Measurements from ENCODE around the gene DNM3. TPM values are rescaled to one million over a fixed set of nuclear protein-coding genes. Genes with fewer than 3 reads are reported as not detected.

Gene DNM3
- total RNA-seq, 1 experiment from 2014 or later = 2.7 TPM

DNA sequence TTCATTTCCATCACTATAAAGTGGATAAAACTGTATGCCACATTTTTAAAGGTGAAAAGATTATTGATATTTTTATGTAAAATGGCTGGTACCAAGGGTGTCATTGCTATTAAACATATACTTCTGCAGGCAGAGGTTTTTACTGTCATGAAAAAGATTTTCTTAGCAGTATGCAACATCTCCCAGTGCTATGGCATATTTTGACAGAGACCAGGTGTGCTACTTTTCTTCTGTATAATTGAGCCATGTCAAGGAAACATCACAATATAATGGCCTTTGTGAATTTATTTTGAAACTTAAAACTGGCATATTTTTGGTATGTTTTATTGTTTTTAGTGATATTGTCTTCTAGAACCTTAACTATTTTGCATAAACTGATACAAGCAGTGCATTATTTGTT is 362.6 kb downstream of the DNM3 start:
- Histone ChIP-seq H3K18ac (ENCODE audit: insufficient read length, low read depth, low read length) (no peak overlapping the region), H3K4ac (ENCODE audit: low read depth, low read length) (no peak overlapping the region), H2BK20ac (ENCODE audit: low read depth, low read length, poor library complexity, severe bottlenecking) (no peak overlapping the region), H3K9ac (ENCODE audit: extremely low read depth, insufficient read length, low read length) (no peak overlapping the region), H2BK5ac (ENCODE audit: insufficient read length, low read length) (no peak overlapping the region), H4K5ac (ENCODE audit: insufficient read length, low read depth, low read length) (no peak overlapping the region), H4K20me1 (ENCODE audit: control insufficient read depth, insufficient read depth, insufficient read length) (no peaks in the 10 kb centered on the region), H3T11ph (ENCODE audit: low read length) (no peak overlapping the region), H2BK120ac (ENCODE audit: low read depth, low read length, poor library complexity, severe bottlenecking) (no peak overlapping the region), H3K79me1 (ENCODE audit: insufficient read depth, low read depth, low read length, poor library complexity, severe bottlenecking) (no peaks in the 10 kb centered on the region), H4K91ac (ENCODE audit: insufficient read length, low read depth, low read length) (no peak overlapping the region), H3K23ac (ENCODE audit: insufficient read length, low read depth, low read length) (no peak overlapping the region), H3K27me3 (ENCODE audit: insufficient read depth, low read length) (no peaks in the 10 kb centered on the region), H3K14ac (ENCODE audit: insufficient read depth, low read length) (no peak overlapping the region), H2BK15ac (ENCODE audit: low read depth, low read length) (no peak overlapping the region), H3K79me2 (ENCODE audit: insufficient read depth, low read length) (no peaks in the 10 kb centered on the region), H3K56ac (ENCODE audit: insufficient read length, low read depth, low read length) (no peak overlapping the region), H3K4me1 (ENCODE audit: insufficient read depth, low read length) (no peaks in the 10 kb centered on the region), H3K27ac (ENCODE audit: insufficient read length, low read depth, low read length) (no peak overlapping the region), H3K23me2 (ENCODE audit: insufficient read length, low read depth, low read length, poor library complexity, severe bottlenecking) (no peaks in the 10 kb centered on the region), H4K8ac (replicated peaks; ENCODE audit: insufficient read length, low read depth, low read length) (no peak overlapping the region), H2BK12ac (ENCODE audit: insufficient read length, low read depth, low read length) (no peak overlapping the region), H2AK5ac (ENCODE audit: insufficient read length, low read length) (no peak overlapping the region), H3K4me2 (ENCODE audit: insufficient read depth, insufficient read length, low read length) (no peak overlapping the region), H3K9me3 (ENCODE audit: control insufficient read depth, low read depth, low read length) (no peaks in the 10 kb centered on the region), H2AFZ (ENCODE audit: low read length) (no peak overlapping the region)
- peaks cover 0 to 8% (median 7%) of the 10 kb centered on the region in 3 experiments; a peak in 5 of 7 replicates for H3K36me3 Mint-ChIP-seq (ENCODE audit: insufficient read depth in 1 of 3, low read depth in 3 of 3)
- DNase-seq = no peak
- no peak overlapping the region for H3K4me3 Mint-ChIP-seq
- no peak overlapping the region for H3K27ac Mint-ChIP-seq
- peaks cover 8% of the 10 kb centered on the region in 2 experiments for H3K9me3 Mint-ChIP-seq
- TF ChIP-seq, protein P1, sequence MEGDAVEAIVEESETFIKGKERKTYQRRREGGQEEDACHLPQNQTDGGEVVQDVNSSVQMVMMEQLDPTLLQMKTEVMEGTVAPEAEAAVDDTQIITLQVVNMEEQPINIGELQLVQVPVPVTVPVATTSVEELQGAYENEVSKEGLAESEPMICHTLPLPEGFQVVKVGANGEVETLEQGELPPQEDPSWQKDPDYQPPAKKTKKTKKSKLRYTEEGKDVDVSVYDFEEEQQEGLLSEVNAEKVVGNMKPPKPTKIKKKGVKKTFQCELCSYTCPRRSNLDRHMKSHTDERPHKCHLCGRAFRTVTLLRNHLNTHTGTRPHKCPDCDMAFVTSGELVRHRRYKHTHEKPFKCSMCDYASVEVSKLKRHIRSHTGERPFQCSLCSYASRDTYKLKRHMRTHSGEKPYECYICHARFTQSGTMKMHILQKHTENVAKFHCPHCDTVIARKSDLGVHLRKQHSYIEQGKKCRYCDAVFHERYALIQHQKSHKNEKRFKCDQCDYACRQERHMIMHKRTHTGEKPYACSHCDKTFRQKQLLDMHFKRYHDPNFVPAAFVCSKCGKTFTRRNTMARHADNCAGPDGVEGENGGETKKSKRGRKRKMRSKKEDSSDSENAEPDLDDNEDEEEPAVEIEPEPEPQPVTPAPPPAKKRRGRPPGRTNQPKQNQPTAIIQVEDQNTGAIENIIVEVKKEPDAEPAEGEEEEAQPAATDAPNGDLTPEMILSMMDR (conservative IDR thresholded peaks at IDR 0.05) = no peak
- no peaks in the 10 kb centered on the region for H3K4me1 Mint-ChIP-seq
- no peaks in the 10 kb centered on the region for H3K27me3 Mint-ChIP-seq (ENCODE audit: low read depth)
